ENCODE data around the gene RHEB.

DNA sequence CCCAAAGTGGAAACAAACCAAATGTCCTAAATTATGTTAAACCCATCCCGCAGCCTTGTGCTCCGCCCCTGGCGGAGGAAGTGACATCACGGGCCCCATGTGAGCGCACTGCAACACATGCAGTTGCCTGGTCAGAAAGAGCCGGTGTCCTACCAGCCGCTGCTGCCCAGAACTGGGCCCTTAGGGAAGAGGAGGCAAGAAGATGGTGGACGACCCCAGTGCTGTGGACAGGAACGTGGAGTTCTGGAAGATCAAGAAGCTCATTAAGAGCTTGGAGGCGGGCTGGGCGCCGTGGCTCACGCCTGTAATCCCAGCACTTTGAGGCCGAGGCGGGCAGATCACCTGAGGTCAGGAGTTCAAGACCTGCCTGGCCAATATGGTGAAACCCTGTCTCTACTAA lies 18.0 kb downstream of the RHEB start:
- TF ChIP-seq GATA2 (IDR thresholded peaks at IDR 0.05; ENCODE audit: low read depth, low read length) (no peak), GATA3 (IDR thresholded peaks at IDR 0.05; ENCODE audit: low read depth, low read length) (no peak)
